Keratinocyte (primary cell): ENCODE results near the gene SLC1A5. TPM values are rescaled to one million over a fixed set of nuclear protein-coding genes. Genes with fewer than 3 reads are reported as not detected.

ENCODE experiments used
- DNase-seq: peaks from one replicate; pipeline ENCODE4 v3.0.0-alpha.2; 2011; ENCODE audit warnings: low read depth, missing footprints, low spot score
- FAIRE-seq: peaks from 2 replicates; lab custom pipeline; 2011; peaks lifted over from hg19 to GRCh38; lab: Jason Lieb, UNC
- H2AFZ ChIP-seq: 2 replicates; pipeline ENCODE4 v1.6.0; 2012; ENCODE audit warnings: low read length, control low read depth, inconsistent platforms; ENCODE audit not compliant: control insufficient read depth
- H3K27ac ChIP-seq: 2 replicates; pipeline ENCODE4 v1.5.1; 2011; ENCODE audit warnings: low read length; ENCODE audit not compliant: control insufficient read depth, insufficient read depth
- H3K27me3 ChIP-seq: 3 replicates; pipeline ENCODE4 v1.6.0; 2011; ENCODE audit warnings: low read length; ENCODE audit not compliant: control insufficient read depth, insufficient read depth; ENCODE audit errors: extremely low read depth
- H3K36me3 ChIP-seq, 2 experiments: 2 replicates in 1 of 2; 3 replicates in 1 of 2; pipeline ENCODE4 v1.5.1; 2011; ENCODE audit warnings: low read length in 2 of 2, mild to moderate bottlenecking in 1 of 2; ENCODE audit not compliant: control insufficient read depth in 2 of 2, insufficient read depth in 2 of 2; ENCODE audit errors: extremely low read depth in 1 of 2
- H3K4me1 ChIP-seq: 3 replicates; pipeline ENCODE4 v1.5.1; 2011; ENCODE audit warnings: low read length; ENCODE audit not compliant: control insufficient read depth, insufficient read depth; ENCODE audit errors: extremely low read depth
- H3K4me2 ChIP-seq: 3 replicates; pipeline ENCODE4 v1.6.0; 2011; ENCODE audit warnings: low read depth, low read length; ENCODE audit not compliant: control insufficient read depth, insufficient read depth; ENCODE audit errors: extremely low read depth
- H3K4me3 ChIP-seq, 3 experiments: fragments of 200-600 bp in 1 of 3; sonication (generic) in 1 of 3; 2 replicates in 2 of 3; 3 replicates in 1 of 3; pipeline ENCODE4 v1.5.1; 2011 to 2016; ENCODE audit warnings: low read length in 3 of 3, mild to moderate bottlenecking in 3 of 3, control low read depth in 2 of 3, inconsistent platforms in 1 of 3, low read depth in 1 of 3, mixed read lengths in 1 of 3, mixed run types in 1 of 3, moderate library complexity in 1 of 3; ENCODE audit not compliant: control insufficient read depth in 2 of 3, insufficient read depth in 2 of 3; ENCODE audit errors: extremely low read depth in 1 of 3
- H3K79me2 ChIP-seq: 2 replicates; pipeline ENCODE4 v1.6.0; 2012; ENCODE audit warnings: low read length; ENCODE audit not compliant: control insufficient read depth, insufficient read depth
- H3K9ac ChIP-seq: 3 replicates; pipeline ENCODE4 v1.6.0; 2011; ENCODE audit warnings: low read length; ENCODE audit not compliant: control insufficient read depth, insufficient read depth; ENCODE audit errors: extremely low read depth
- H3K9me1 ChIP-seq: 3 replicates; pipeline ENCODE4 v1.6.0; 2011; ENCODE audit warnings: low read length; ENCODE audit not compliant: control insufficient read depth, insufficient read depth; ENCODE audit errors: extremely low read depth
- H3K9me3 ChIP-seq: 2 replicates; pipeline ENCODE4 v1.5.1; 2012; ENCODE audit warnings: low read depth, low read length; ENCODE audit not compliant: control insufficient read depth
- H4K20me1 ChIP-seq: 3 replicates; pipeline ENCODE4 v1.6.0; 2011; ENCODE audit warnings: low read length; ENCODE audit not compliant: control insufficient read depth, insufficient read depth; ENCODE audit errors: extremely low read depth
- EZH2 ChIP-seq: IDR thresholded peaks from one replicate; pipeline ENCODE4 v1.6.1; 2012; ENCODE audit warnings: inconsistent platforms, mild to moderate bottlenecking, low read length, moderate library complexity
- dilution Hi-C: fragments of 300-500 bp; cut with MboI; formaldehyde crosslinking; loops from one replicate; pipeline ENCODE4 v1.7.0; 2020; ENCODE audit warnings: low sequenced_read_pairs; ENCODE audit not compliant: extremely low pct_ligation_motif_present
- polyA plus RNA-seq, 5 experiments: library from polyadenylated mRNA; depleted of rRNA in 3 of 5; stranded (reverse) in 3 of 5; stranded (forward) in 1 of 5; unstranded in 1 of 5; fragments of >200 nt; gene quantifications; 1 replicate in 1 of 5; 2 replicates in 3 of 5; 3 replicates in 1 of 5; pipeline versions ENCODE4 v1.2.1 to v1.2.3, GENCODE V29; 2011 to 2012; ENCODE audit warnings: missing spikeins in 2 of 5, low read depth in 1 of 5, low replicate concordance in 1 of 5
- TF ChIP-seq, protein P1 (sequence below), 3 experiments: IDR thresholded peaks in 1 of 3; conservative IDR thresholded peaks in 1 of 3; optimal IDR thresholded peaks in 1 of 3; 2 replicates in 2 of 3; 3 replicates in 1 of 3; pipeline versions ENCODE3 to v1.5.1; 2011; ENCODE audit warnings: low read length in 3 of 3, mild to moderate bottlenecking in 3 of 3, moderate library complexity in 2 of 3, control low read depth in 1 of 3, inconsistent platforms in 1 of 3; ENCODE audit not compliant: insufficient read depth in 2 of 3; ENCODE audit errors: extremely low read depth in 1 of 3

The SLC1A5 gene
- polyA plus RNA-seq, 1 donor (not counting 4 experiments of a cell fraction or from before 2014, with no cell fraction given): 90.4 TPM

DNA sequence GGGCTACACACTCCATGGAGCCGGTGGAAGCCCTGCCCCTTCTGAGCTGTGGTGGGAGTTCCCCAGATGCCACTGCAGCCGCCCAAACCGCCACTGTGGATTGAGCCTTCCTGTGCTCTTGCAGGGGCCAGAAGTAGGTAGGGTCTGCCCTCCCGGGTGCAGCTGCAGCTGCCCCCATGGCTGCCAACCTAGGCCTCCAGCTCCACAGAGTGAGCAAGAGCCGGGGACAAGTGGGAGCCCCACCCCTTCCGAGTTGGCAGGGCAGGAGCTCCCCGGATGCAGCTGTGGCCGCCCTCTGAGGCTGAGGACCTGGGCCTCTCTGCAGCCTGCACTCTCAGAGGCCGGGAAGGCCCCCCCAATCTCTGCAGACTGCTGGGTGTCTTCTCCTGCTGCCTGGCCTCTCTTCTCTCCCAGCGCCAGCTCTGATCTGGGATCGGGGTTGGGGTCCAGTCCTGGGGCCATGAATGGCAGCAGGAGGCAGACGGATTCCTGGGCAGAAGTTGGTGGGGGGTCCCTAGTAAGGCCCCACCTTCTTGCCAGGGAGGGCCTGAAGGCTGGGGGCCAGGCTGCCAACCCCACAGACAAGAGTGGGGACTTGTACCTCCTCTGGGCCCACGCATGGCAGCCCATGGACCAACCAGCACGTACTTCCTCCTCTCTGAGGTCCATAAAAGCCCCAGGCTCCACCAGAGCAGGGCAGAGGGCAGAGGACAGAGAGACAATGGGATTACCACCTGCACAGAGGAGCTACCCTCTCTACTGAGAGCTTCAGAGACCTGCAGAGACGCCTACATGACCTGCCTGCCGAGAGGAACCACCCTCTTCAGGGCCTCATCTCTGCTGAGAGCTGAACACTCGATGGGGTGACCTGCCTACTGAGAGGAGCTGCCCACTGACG is 33.4 kb upstream of the SLC1A5 start:
- Histone ChIP-seq H3K9me3 (no peaks in the 10 kb centered on the region), H3K4me1 (peaks cover 18% of the 10 kb centered on the region), H3K9me1 (no peaks in the 10 kb centered on the region), H3K27ac (no peak overlapping the region), H4K20me1 (no peaks in the 10 kb centered on the region), H3K9ac (no peak overlapping the region), H3K27me3 (no peaks in the 10 kb centered on the region), H3K4me3 (no peak overlapping the region), H2AFZ (peak overlapping the region; percentile 53), H3K36me3 (no peaks in the 10 kb centered on the region), H3K79me2 (no peaks in the 10 kb centered on the region), H3K4me2 (peak overlapping the region; percentile 25)
- TF ChIP-seq EZH2: no peak
- TF ChIP-seq, protein P1, sequence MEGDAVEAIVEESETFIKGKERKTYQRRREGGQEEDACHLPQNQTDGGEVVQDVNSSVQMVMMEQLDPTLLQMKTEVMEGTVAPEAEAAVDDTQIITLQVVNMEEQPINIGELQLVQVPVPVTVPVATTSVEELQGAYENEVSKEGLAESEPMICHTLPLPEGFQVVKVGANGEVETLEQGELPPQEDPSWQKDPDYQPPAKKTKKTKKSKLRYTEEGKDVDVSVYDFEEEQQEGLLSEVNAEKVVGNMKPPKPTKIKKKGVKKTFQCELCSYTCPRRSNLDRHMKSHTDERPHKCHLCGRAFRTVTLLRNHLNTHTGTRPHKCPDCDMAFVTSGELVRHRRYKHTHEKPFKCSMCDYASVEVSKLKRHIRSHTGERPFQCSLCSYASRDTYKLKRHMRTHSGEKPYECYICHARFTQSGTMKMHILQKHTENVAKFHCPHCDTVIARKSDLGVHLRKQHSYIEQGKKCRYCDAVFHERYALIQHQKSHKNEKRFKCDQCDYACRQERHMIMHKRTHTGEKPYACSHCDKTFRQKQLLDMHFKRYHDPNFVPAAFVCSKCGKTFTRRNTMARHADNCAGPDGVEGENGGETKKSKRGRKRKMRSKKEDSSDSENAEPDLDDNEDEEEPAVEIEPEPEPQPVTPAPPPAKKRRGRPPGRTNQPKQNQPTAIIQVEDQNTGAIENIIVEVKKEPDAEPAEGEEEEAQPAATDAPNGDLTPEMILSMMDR (optimal IDR thresholded peaks at IDR 0.05 in 1 of 3, IDR thresholded peaks at IDR 0.05 in 1 of 3, conservative IDR thresholded peaks at IDR 0.05 in 1 of 3; ENCODE audit: extremely low read depth in 1 of 3, insufficient read depth in 2 of 3, low read length in 3 of 3): no peak
- DNase-seq (no peak), FAIRE-seq (no peak)
- dilution Hi-C loops: no loop called here

DNA sequence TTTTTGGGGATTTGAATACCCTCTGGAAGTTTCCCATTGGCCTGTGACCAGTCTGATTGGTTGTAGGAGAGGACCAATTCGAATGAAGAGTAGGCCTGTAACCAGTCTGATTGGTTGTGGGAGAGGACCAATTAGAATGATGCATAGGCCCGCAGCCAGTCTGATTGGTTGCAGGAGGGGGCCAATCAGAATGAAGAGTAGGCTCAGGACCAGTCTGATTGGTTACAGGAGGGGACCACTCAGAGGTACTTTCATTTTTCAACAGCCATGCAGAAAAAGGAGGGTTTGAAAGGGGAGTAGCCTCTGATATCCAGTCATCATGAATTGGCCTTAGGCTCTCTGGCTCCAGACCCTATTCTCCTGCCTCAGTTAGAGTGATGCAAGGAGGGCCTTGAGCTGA is 30.4 kb upstream of the SLC1A5 start:
- Histone ChIP-seq H3K9me3 (no peaks in the 10 kb centered on the region), H2AFZ (no peak overlapping the region), H3K4me3 (no peak overlapping the region), H3K36me3 (no peaks in the 10 kb centered on the region), H3K4me2 (no peak overlapping the region), H3K79me2 (no peaks in the 10 kb centered on the region), H3K4me1 (peaks cover 18% of the 10 kb centered on the region), H4K20me1 (no peaks in the 10 kb centered on the region), H3K27ac (no peak overlapping the region), H3K9me1 (no peaks in the 10 kb centered on the region), H3K9ac (no peak overlapping the region), H3K27me3 (no peaks in the 10 kb centered on the region)
- FAIRE-seq (no peak), DNase-seq (no peak)
- TF ChIP-seq, protein P1 (optimal IDR thresholded peaks at IDR 0.05 in 1 of 3, IDR thresholded peaks at IDR 0.05 in 1 of 3, conservative IDR thresholded peaks at IDR 0.05 in 1 of 3; ENCODE audit: extremely low read depth in 1 of 3, insufficient read depth in 2 of 3, low read length in 3 of 3): no peak
- dilution Hi-C loops: no loop called here
